Umbilical cord (tissue), 2 donors: Measurements from ENCODE around the gene ST13. TPM values are rescaled to one million over a fixed set of nuclear protein-coding genes. Genes with fewer than 3 reads are reported as not detected.
"Not testable (repeated sequence)": the region's sequence is repeated elsewhere in the genome, so short reads cannot be mapped to it uniquely, and the experiment has no call there.

Experiments
- DNase-seq: peaks from one replicate; pipeline ENCODE4 v3.0.0-alpha.2; 2015; ENCODE audit warnings: low spot score
- total RNA-seq: library from RNA; depleted of rRNA; stranded (reverse); fragments of >200 nt; gene quantifications from one replicate; pipeline ENCODE4 v1.2.3, GENCODE V29; 2014; ENCODE audit warnings: low replicate concordance; ENCODE audit not compliant: insufficient read depth

ST13 gene
- total RNA-seq, 1 donor from 2014 or later: 177 TPM

GRCh38 chr22:40844951-40845350, 11.5 kb downstream of the ST13 start:
- DNase-seq: no peak

GRCh38 chr22:40838486-40838885, 18.0 kb downstream of the ST13 start:
- no peak for DNase-seq

- DNase-seq: peak; percentile 71
Measured at GRCh38 chr22:40834619-40835018, 21.8 kb downstream of the ST13 start.

- DNase-seq: no peak
Measured at GRCh38 chr22:40829131-40829530, 27.3 kb downstream of the ST13 start.

- no peak for DNase-seq
Measured at GRCh38 chr22:40826984-40827741, 29.3 kb downstream of the ST13 start.

GRCh38 chr22:40826292-40826691, 30.1 kb downstream of the ST13 start:
- DNase-seq: not testable (repeated sequence)

- no peak for DNase-seq
Measured at GRCh38 chr22:40823426-40823825, 33.0 kb downstream of the ST13 start.

- DNase-seq: no peak
Measured at GRCh38 chr22:40819599-40820140, 36.8 kb downstream of the ST13 start.

GRCh38 chr22:40818747-40819598, 37.5 kb downstream of the ST13 start, which contains the start of gene SLC25A17:
Gene SLC25A17, minus strand, starts transcription at chr22:40819346. Its CDS starts 98 bp downstream, at chr22:40819248.
- peak; percentile 89 for DNase-seq

- no peak for DNase-seq
Measured at GRCh38 chr22:40818192-40818746, 38.2 kb downstream of the ST13 start.

- DNase-seq: no peak
Measured at GRCh38 chr22:40817737-40818136, 38.7 kb downstream of the ST13 start.

GRCh38 chr22:40813912-40814315, 42.5 kb downstream of the ST13 start:
- no peak for DNase-seq

- DNase-seq: no peak
Measured at GRCh38 chr22:40808018-40808841, 48.2 kb downstream of the ST13 start.

GRCh38 chr22:40806711-40807110, 49.7 kb downstream of the ST13 start:
- DNase-seq: no peak

GRCh38 chr22:40805699-40806203, 50.7 kb downstream of the ST13 start:
- no peak for DNase-seq

- DNase-seq: no peak
Measured at GRCh38 chr22:40805239-40805638, 51.2 kb downstream of the ST13 start.

- no peak for DNase-seq
Measured at GRCh38 chr22:40803321-40803720, 53.1 kb downstream of the ST13 start.

GRCh38 chr22:40799008-40799407, 57.4 kb downstream of the ST13 start:
- no peak for DNase-seq

GRCh38 chr22:40797427-40797826, 59.0 kb downstream of the ST13 start:
- no peak for DNase-seq

GRCh38 chr22:40792451-40792850, 64.0 kb downstream of the ST13 start:
- DNase-seq: no peak

GRCh38 chr22:40791241-40791640, 65.2 kb downstream of the ST13 start:
- no peak for DNase-seq
